Activated T-helper 9 cell treated with anti-CD3 and anti-CD28 coated beads, Interleukin-2, amount 50 U/mL, for 16 hours (primary cell): Measurements from ENCODE around the gene LEKR1.
"Not testable (repeated sequence)": the region's sequence is repeated elsewhere in the genome, so short reads cannot be mapped to it uniquely, and the experiment has no call there.

ENCODE experiments used
- DNase-seq: peaks from one replicate; pipeline ENCODE4 v3.0.0-alpha.2; 2020; ENCODE audit warnings: low read depth

LEKR1 gene

GRCh38 chr3:156837115-156837514, 11.0 kb downstream of the LEKR1 start:
- no peak for DNase-seq

GRCh38 chr3:156838035-156838434, 11.9 kb downstream of the LEKR1 start:
- no peak for DNase-seq

- DNase-seq: no peak
Measured at GRCh38 chr3:156840826-156841689, 14.9 kb downstream of the LEKR1 start.

GRCh38 chr3:156843071-156843808, 17.1 kb downstream of the LEKR1 start:
- no peak for DNase-seq

- DNase-seq: no peak
Measured at GRCh38 chr3:156847752-156848448, 21.7 kb downstream of the LEKR1 start.

- DNase-seq: no peak
Measured at GRCh38 chr3:156859578-156859977, 33.4 kb downstream of the LEKR1 start.

- no peak for DNase-seq
Measured at GRCh38 chr3:156860873-156861272, 34.7 kb downstream of the LEKR1 start.

GRCh38 chr3:156862338-156862737, 36.2 kb downstream of the LEKR1 start:
- no peak for DNase-seq

- no peak for DNase-seq
Measured at GRCh38 chr3:156865732-156866131, 39.6 kb downstream of the LEKR1 start.

GRCh38 chr3:156867174-156867573, 41.0 kb downstream of the LEKR1 start:
- DNase-seq: no peak

GRCh38 chr3:156867920-156868319, 41.8 kb downstream of the LEKR1 start:
- no peak for DNase-seq

- DNase-seq: no peak
Measured at GRCh38 chr3:156873906-156874305, 47.8 kb downstream of the LEKR1 start.

- not testable (repeated sequence) for DNase-seq
Measured at GRCh38 chr3:156879491-156879890, 53.3 kb downstream of the LEKR1 start.

- no peak for DNase-seq
Measured at GRCh38 chr3:156885761-156886160, 59.6 kb downstream of the LEKR1 start.

- no peak for DNase-seq
Measured at GRCh38 chr3:156888176-156888575, 62.0 kb downstream of the LEKR1 start.

GRCh38 chr3:156888576-156888975, 62.4 kb downstream of the LEKR1 start:
- DNase-seq: no peak

GRCh38 chr3:156892701-156893100, 66.5 kb downstream of the LEKR1 start:
- no peak for DNase-seq

GRCh38 chr3:156895374-156895773, 69.2 kb downstream of the LEKR1 start:
- not testable (repeated sequence) for DNase-seq

GRCh38 chr3:156897851-156898250, 71.7 kb downstream of the LEKR1 start:
- DNase-seq: not testable (repeated sequence)

GRCh38 chr3:156898296-156898880, 72.2 kb downstream of the LEKR1 start:
- DNase-seq: no peak

- no peak for DNase-seq
Measured at GRCh38 chr3:156899951-156900350, 73.8 kb downstream of the LEKR1 start.

- DNase-seq: no peak
Measured at GRCh38 chr3:156902916-156903315, 76.8 kb downstream of the LEKR1 start.
